ENCODE data around the gene PAQR8.
"Not testable (repeated sequence)": the region's sequence is repeated elsewhere in the genome, so short reads cannot be mapped to it uniquely, and the experiment has no call there.

PAQR8 gene

GRCh38 chr6:52385074-52385473, 23.1 kb downstream of the PAQR8 start:
- Histone ChIP-seq H3K27me3 (ENCODE audit: insufficient read depth, low read length, poor library complexity) (no peaks in the 10 kb centered on the region), H3K4me1 (ENCODE audit: insufficient read depth, low read length) (peaks cover 21% of the 10 kb centered on the region), H3K36me3 (ENCODE audit: insufficient read depth, low read length) (peaks cover 6% of the 10 kb centered on the region; the same call in 1 of the 2 replicates), H3K79me2 (ENCODE audit: insufficient read depth, low read length) (no peaks in the 10 kb centered on the region), H3K9ac (ENCODE audit: low read depth, low read length) (no peak overlapping the region), H3K9me3 (ENCODE audit: insufficient read depth, low read length, severe bottlenecking) (no peaks in the 10 kb centered on the region), H2AFZ (ENCODE audit: low read depth, low read length) (no peak overlapping the region), H3K4me3 (ENCODE audit: low read depth in 1 of 2, low read length in 2 of 2) (no peak overlapping the region), H4K20me1 (ENCODE audit: insufficient read depth, low read length) (no peaks in the 10 kb centered on the region), H3K27ac (ENCODE audit: low read length) (no peak overlapping the region), H3K4me2 (ENCODE audit: insufficient read depth, low read length) (no peak overlapping the region)
- DNase-seq (no peak), ATAC-seq (ENCODE audit: insufficient read depth, low read depth) (no peak)
- TF ChIP-seq EZH2 (IDR thresholded peaks at IDR 0.05; ENCODE audit: borderline replicate concordance, low read depth, low read length, severe bottlenecking), result no peak
- no peak for TF ChIP-seq CTCF (IDR thresholded peaks at IDR 0.05; ENCODE audit: borderline replicate concordance, extremely low read depth, low read length, poor library complexity, severe bottlenecking)

- H2AFZ ChIP-seq (ENCODE audit: low read depth, low read length); H3K4me3 ChIP-seq (ENCODE audit: low read depth in 1 of 2, low read length in 2 of 2); H3K36me3 ChIP-seq (ENCODE audit: insufficient read depth, low read length); H3K4me2 ChIP-seq (ENCODE audit: insufficient read depth, low read length); H4K20me1 ChIP-seq (ENCODE audit: insufficient read depth, low read length); H3K9me3 ChIP-seq (ENCODE audit: insufficient read depth, low read length, severe bottlenecking); DNase-seq; H3K79me2 ChIP-seq (ENCODE audit: insufficient read depth, low read length); ATAC-seq (ENCODE audit: insufficient read depth, low read depth); H3K27ac ChIP-seq (ENCODE audit: low read length); H3K9ac ChIP-seq (ENCODE audit: low read depth, low read length); H3K27me3 ChIP-seq (ENCODE audit: insufficient read depth, low read length, poor library complexity): not testable (repeated sequence)
- H3K4me1 ChIP-seq (ENCODE audit: insufficient read depth, low read length), result peaks cover 40% of the 10 kb centered on the region
Measured at GRCh38 chr6:52388119-52388518, 26.2 kb downstream of the PAQR8 start.

- Histone ChIP-seq H3K4me2 (ENCODE audit: insufficient read depth, low read length) (peak overlapping the region; percentile 64), H2AFZ (ENCODE audit: low read depth, low read length) (no peak overlapping the region), H3K27ac (ENCODE audit: low read length) (peak overlapping the region; percentile 90), H3K36me3 (ENCODE audit: insufficient read depth, low read length) (no peaks in the 10 kb centered on the region), H3K27me3 (ENCODE audit: insufficient read depth, low read length, poor library complexity) (no peaks in the 10 kb centered on the region), H3K79me2 (ENCODE audit: insufficient read depth, low read length) (peaks cover 6% of the 10 kb centered on the region; the same call in 1 of the 2 replicates), H3K9ac (ENCODE audit: low read depth, low read length) (peak overlapping the region; percentile 51; the same call in 1 of the 2 replicates), H3K9me3 (ENCODE audit: insufficient read depth, low read length, severe bottlenecking) (no peaks in the 10 kb centered on the region), H3K4me1 (ENCODE audit: insufficient read depth, low read length) (peaks cover 40% of the 10 kb centered on the region), H3K4me3 (ENCODE audit: low read depth in 1 of 2, low read length in 2 of 2) (no peak overlapping the region), H4K20me1 (ENCODE audit: insufficient read depth, low read length) (no peaks in the 10 kb centered on the region)
- TF ChIP-seq CTCF (IDR thresholded peaks at IDR 0.05; ENCODE audit: borderline replicate concordance, extremely low read depth, low read length, poor library complexity, severe bottlenecking) (no peak), EZH2 (IDR thresholded peaks at IDR 0.05; ENCODE audit: borderline replicate concordance, low read depth, low read length, severe bottlenecking) (no peak)
- DNase-seq (no peak), ATAC-seq (ENCODE audit: insufficient read depth, low read depth) (no peak)
Measured at GRCh38 chr6:52388790-52389189, 26.8 kb downstream of the PAQR8 start.

GRCh38 chr6:52389264-52389625, 27.3 kb downstream of the PAQR8 start:
- Histone ChIP-seq H3K9ac (ENCODE audit: low read depth, low read length) (peak overlapping the region; percentile 51), H3K4me3 (ENCODE audit: low read depth in 1 of 2, low read length in 2 of 2) (peak overlapping the region in 1 of 2 experiments; percentile 47; a peak in 1 of 4 replicates), H3K4me2 (ENCODE audit: insufficient read depth, low read length) (peak overlapping the region; percentile 64), H4K20me1 (ENCODE audit: insufficient read depth, low read length) (no peaks in the 10 kb centered on the region), H3K27me3 (ENCODE audit: insufficient read depth, low read length, poor library complexity) (no peaks in the 10 kb centered on the region), H3K9me3 (ENCODE audit: insufficient read depth, low read length, severe bottlenecking) (no peaks in the 10 kb centered on the region), H3K27ac (ENCODE audit: low read length) (peak overlapping the region; percentile 90), H3K79me2 (ENCODE audit: insufficient read depth, low read length) (peaks cover 6% of the 10 kb centered on the region; the same call in 1 of the 2 replicates), H3K36me3 (ENCODE audit: insufficient read depth, low read length) (no peaks in the 10 kb centered on the region), H2AFZ (ENCODE audit: low read depth, low read length) (no peak overlapping the region), H3K4me1 (ENCODE audit: insufficient read depth, low read length) (peaks cover 40% of the 10 kb centered on the region)
- no peak for TF ChIP-seq CTCF (IDR thresholded peaks at IDR 0.05; ENCODE audit: borderline replicate concordance, extremely low read depth, low read length, poor library complexity, severe bottlenecking)
- no peak for TF ChIP-seq EZH2 (IDR thresholded peaks at IDR 0.05; ENCODE audit: borderline replicate concordance, low read depth, low read length, severe bottlenecking)
- ATAC-seq (ENCODE audit: insufficient read depth, low read depth) (peak; percentile 3; the same call in 1 of the 3 replicates), DNase-seq (no peak)

Measured in DND-41 (cell line).